Calu3 (cell line): Measurements from ENCODE around the gene DAW1. TPM values are rescaled to one million over a fixed set of nuclear protein-coding genes. Genes with fewer than 3 reads are reported as not detected.
A peak's percentile ranks its signal among the peaks of the same experiment; 100 is the strongest.

Experiments
- BruUV-seq: library from RNA; stranded (reverse); fragments of 400-500 nt; replicated peaks from 2 replicates; lab custom pipeline; 2021; lab: Mats Ljungman, UMichigan
- CTCF ChIA-PET: fragments of 300-600 bp; sonication (Branson Sonifier 250); formaldehyde crosslinking; loops from one replicate; lab custom pipeline; 2022; ENCODE audit warnings: antibody characterized with exemption; lab: Charles Lee
- DNase-seq: peaks from one replicate; pipeline ENCODE4 v3.0.0; 2022
- H3K27ac Mint-ChIP-seq: one replicate; pipeline ENCODE4 v1.8.0; 2022; ENCODE audit warnings: mixed read lengths; ENCODE audit not compliant: unreplicated experiment
- H3K27me3 Mint-ChIP-seq: one replicate; pipeline ENCODE4 v1.8.0; 2022; ENCODE audit warnings: mixed read lengths; ENCODE audit not compliant: unreplicated experiment
- H3K36me3 Mint-ChIP-seq: one replicate; pipeline ENCODE4 v1.8.0; 2022; ENCODE audit warnings: mild to moderate bottlenecking, moderate library complexity, mixed read lengths; ENCODE audit not compliant: insufficient read depth, unreplicated experiment
- H3K4me1 Mint-ChIP-seq: one replicate; pipeline ENCODE4 v1.8.0; 2022; ENCODE audit warnings: mild to moderate bottlenecking, low read depth, mixed read lengths; ENCODE audit not compliant: unreplicated experiment
- H3K4me3 Mint-ChIP-seq: one replicate; pipeline ENCODE4 v1.8.0; 2022; ENCODE audit warnings: mild to moderate bottlenecking, low read depth, moderate library complexity, mixed read lengths; ENCODE audit not compliant: unreplicated experiment
- H3K9me3 Mint-ChIP-seq: one replicate; pipeline ENCODE4 v1.8.0; 2022; ENCODE audit warnings: low read depth, mixed read lengths; ENCODE audit not compliant: unreplicated experiment
- intact Hi-C: fragments of 100-400 bp; cut with micrococcal nuclease; formaldehyde crosslinking; loops from one replicate; pipeline ENCODE4 v1.10.0; 2022; ENCODE audit not compliant: unreplicated experiment
- total RNA-seq: library from RNA; stranded (reverse); gene quantifications from 2 replicates; pipeline ENCODE4 v1.2.3, GENCODE V29; 2022
- TF ChIP-seq, protein P1 (sequence below): fragments of 200-600 bp; IDR thresholded peaks from one replicate; pipeline ENCODE4 v1.8.0; 2022; ENCODE audit warnings: antibody characterized with exemption; ENCODE audit not compliant: unreplicated experiment

DAW1 gene
- total RNA-seq, 1 experiment from 2014 or later, result 3.2 TPM

- Mint-ChIP-seq H3K4me3 (no peak overlapping the region), H3K27ac (no peak overlapping the region), H3K27me3 (no peaks in the 10 kb centered on the region), H3K9me3 (peaks cover 3% of the 10 kb centered on the region), H3K4me1 (peaks cover 37% of the 10 kb centered on the region), H3K36me3 (peaks cover 6% of the 10 kb centered on the region)
- CTCF ChIA-PET, result interaction anchor here (1.0 to 1.2 kb wide), 2 partner anchors 16 to 28 kb away, joined by 3 read pairs; no protein-coding TSS in a partner anchor
- TF ChIP-seq, protein P1, sequence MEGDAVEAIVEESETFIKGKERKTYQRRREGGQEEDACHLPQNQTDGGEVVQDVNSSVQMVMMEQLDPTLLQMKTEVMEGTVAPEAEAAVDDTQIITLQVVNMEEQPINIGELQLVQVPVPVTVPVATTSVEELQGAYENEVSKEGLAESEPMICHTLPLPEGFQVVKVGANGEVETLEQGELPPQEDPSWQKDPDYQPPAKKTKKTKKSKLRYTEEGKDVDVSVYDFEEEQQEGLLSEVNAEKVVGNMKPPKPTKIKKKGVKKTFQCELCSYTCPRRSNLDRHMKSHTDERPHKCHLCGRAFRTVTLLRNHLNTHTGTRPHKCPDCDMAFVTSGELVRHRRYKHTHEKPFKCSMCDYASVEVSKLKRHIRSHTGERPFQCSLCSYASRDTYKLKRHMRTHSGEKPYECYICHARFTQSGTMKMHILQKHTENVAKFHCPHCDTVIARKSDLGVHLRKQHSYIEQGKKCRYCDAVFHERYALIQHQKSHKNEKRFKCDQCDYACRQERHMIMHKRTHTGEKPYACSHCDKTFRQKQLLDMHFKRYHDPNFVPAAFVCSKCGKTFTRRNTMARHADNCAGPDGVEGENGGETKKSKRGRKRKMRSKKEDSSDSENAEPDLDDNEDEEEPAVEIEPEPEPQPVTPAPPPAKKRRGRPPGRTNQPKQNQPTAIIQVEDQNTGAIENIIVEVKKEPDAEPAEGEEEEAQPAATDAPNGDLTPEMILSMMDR, result no peak
- intact Hi-C loops, result no loop called here
- no peak for DNase-seq
- no TSS peak for BruUV-seq
Measured at GRCh38 chr2:227846831-227847230, 24.6 kb upstream of the DAW1 start.

DNA sequence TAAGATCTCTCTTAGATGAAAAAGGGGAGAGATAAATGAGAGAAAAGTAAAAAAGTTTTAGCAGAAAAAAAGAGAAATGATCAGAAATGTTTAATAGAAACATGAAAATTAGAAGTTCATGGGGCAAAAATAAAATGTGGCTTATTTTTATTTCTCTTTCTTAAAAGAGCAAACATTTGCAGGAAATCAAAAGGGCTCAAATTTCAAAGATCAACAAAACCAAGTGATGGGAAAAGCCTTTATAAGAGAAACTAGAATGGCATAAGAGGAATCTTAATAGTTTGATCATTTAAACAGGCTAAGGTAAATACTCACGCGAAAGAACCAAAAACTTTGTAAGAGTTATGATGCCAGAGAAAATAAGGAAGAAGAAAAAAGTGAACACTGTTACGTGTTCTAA is 23.3 kb upstream of the DAW1 start:
- Mint-ChIP-seq H3K4me1 (peaks cover 45% of the 10 kb centered on the region), H3K27ac (peak overlapping the region; percentile 53), H3K36me3 (peaks cover 6% of the 10 kb centered on the region), H3K9me3 (peaks cover 3% of the 10 kb centered on the region), H3K4me3 (peak overlapping the region; percentile 5), H3K27me3 (no peaks in the 10 kb centered on the region)
- DNase-seq, result no peak
- TF ChIP-seq, protein P1, result no peak
- BruUV-seq, result no TSS peak
- CTCF ChIA-PET, result no interaction called here
- intact Hi-C loops, result no loop called here

DNA sequence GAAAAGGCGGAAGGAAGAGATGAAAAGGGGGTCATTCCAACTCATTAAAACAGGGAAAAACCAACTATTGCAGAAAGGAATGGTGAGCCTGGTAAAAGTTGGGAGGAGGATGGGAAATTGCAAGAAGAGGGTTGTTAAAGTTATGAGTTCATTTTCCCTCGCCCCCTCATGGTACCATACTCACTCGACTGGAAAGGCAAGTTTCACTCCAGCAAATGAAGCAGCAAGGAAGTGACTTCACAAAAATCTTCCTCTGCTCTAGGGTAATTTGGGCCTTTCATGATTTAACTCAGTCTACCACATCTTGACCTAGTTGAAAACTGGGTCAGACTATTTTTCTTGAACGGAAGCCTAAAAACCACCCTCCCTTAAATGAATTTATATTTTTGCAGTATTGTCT is 22.8 kb upstream of the DAW1 start:
- Mint-ChIP-seq H3K27me3 (no peaks in the 10 kb centered on the region), H3K36me3 (peaks cover 6% of the 10 kb centered on the region), H3K4me3 (peak overlapping the region; percentile 5), H3K9me3 (peaks cover 3% of the 10 kb centered on the region), H3K27ac (peak overlapping the region; percentile 53), H3K4me1 (peaks cover 50% of the 10 kb centered on the region)
- CTCF ChIA-PET, result no interaction called here
- TF ChIP-seq, protein P1, result no peak
- intact Hi-C loops, result no loop called here
- BruUV-seq, result no TSS peak
- DNase-seq, result peak; percentile 57

DNA sequence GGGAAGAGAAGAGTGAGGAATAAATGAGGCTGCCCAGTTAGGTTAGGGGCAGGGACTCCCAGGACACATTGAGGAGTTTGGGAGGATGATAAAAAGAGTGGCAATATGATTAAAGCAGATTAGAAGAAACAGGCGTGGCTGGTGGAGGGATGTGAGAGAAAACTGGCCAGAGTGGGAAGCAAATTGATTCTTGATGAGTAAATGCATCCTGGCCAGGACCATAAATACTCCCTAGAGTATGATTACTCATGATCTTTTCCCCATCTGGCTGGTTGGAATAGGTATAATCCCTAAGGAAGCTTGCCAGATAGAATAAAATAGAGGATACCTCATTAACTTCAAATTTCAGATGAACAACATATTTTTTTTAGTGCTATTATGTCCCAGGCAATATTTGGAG is 21.5 kb upstream of the DAW1 start:
- H3K36me3 Mint-ChIP-seq, result peaks cover 6% of the 10 kb centered on the region
- intact Hi-C loops, result no loop called here
- H3K4me3 Mint-ChIP-seq, result no peak overlapping the region
- H3K27ac Mint-ChIP-seq, result peak overlapping the region; percentile 9
- CTCF ChIA-PET, result no interaction called here
- no peaks in the 10 kb centered on the region for H3K27me3 Mint-ChIP-seq
- H3K4me1 Mint-ChIP-seq, result peaks cover 58% of the 10 kb centered on the region
- no TSS peak for BruUV-seq
- H3K9me3 Mint-ChIP-seq, result peaks cover 3% of the 10 kb centered on the region
- DNase-seq, result no peak
- TF ChIP-seq, protein P1, result no peak
